Hepatocyte (in vitro differentiated cells): Measurements from ENCODE around the gene TMCC1.

ENCODE experiments used
- EZH2 ChIP-seq: fragments of 200-600 bp; sonication (generic); IDR thresholded peaks from 2 replicates; pipeline ENCODE4 v1.6.1; 2016; ENCODE audit warnings: antibody characterized with exemption, mild to moderate bottlenecking, borderline replicate concordance
- TF ChIP-seq, protein P1 (sequence below): fragments of 200-600 bp; sonication (generic); IDR thresholded peaks from 2 replicates; pipeline ENCODE4 v1.5.1; 2016; ENCODE audit warnings: antibody characterized with exemption, mild to moderate bottlenecking; ENCODE audit not compliant: poor library complexity

DNA sequence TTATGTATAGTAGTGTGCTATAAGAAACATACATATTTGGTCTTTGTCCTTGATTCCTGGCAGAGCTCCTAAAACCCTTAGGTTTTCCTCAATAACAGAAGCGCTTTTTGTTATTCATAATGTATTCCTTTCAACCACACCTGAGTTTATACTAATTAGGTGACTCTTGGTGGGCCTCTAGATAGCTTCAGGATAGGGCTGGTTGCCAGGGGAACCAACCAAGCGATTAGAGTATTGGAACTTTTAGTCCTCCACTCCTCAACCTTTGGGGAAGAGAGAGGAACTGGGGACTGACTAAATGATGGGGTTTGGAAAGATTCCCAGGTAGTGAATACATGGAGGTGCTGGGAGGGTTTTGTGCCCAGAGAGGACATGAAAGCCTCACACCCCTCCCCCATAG lies 24.6 kb downstream of the TMCC1 start:
- TF ChIP-seq, protein P1, sequence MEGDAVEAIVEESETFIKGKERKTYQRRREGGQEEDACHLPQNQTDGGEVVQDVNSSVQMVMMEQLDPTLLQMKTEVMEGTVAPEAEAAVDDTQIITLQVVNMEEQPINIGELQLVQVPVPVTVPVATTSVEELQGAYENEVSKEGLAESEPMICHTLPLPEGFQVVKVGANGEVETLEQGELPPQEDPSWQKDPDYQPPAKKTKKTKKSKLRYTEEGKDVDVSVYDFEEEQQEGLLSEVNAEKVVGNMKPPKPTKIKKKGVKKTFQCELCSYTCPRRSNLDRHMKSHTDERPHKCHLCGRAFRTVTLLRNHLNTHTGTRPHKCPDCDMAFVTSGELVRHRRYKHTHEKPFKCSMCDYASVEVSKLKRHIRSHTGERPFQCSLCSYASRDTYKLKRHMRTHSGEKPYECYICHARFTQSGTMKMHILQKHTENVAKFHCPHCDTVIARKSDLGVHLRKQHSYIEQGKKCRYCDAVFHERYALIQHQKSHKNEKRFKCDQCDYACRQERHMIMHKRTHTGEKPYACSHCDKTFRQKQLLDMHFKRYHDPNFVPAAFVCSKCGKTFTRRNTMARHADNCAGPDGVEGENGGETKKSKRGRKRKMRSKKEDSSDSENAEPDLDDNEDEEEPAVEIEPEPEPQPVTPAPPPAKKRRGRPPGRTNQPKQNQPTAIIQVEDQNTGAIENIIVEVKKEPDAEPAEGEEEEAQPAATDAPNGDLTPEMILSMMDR, result no peak
- no peak for TF ChIP-seq EZH2
